HG03565 (cell line): ENCODE results near the gene SIRT3.
"Not testable (repeated sequence)": the region's sequence is repeated elsewhere in the genome, so short reads cannot be mapped to it uniquely, and the experiment has no call there.

ENCODE experiments used
- ATAC-seq: cut with Tn5 transposase; IDR thresholded peaks from one replicate; pipeline ENCODE4 v1.9.1; 2021; ENCODE audit warnings: mild to moderate bottlenecking, moderate library complexity; ENCODE audit not compliant: unreplicated experiment

The SIRT3 gene

DNA sequence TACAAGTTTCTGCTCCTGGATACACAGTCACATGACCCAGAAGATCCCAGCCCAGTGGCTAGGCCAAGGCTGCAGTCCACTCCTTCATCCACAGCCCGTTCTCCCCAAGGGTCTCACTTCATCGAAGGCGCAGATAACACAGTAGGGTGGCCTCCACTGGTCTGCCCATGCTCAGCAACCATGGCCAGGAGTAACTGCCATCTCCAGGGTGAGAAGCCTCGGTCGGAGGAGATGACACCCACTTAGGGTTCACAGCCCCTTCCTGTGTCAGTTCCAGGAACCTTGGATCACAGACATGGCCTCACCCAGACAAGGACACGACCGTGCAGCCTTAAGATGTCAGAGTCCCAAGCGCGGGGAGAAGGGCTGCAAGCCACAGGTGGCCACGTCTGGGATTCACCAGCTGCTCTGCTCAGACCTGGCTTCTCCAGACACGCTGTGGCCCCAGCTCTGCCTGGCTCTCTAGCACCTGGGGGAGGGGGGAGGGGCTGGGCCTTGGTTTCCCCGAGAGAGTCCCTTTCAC, 31.5 kb downstream of the SIRT3 start:
- no peak for ATAC-seq

DNA sequence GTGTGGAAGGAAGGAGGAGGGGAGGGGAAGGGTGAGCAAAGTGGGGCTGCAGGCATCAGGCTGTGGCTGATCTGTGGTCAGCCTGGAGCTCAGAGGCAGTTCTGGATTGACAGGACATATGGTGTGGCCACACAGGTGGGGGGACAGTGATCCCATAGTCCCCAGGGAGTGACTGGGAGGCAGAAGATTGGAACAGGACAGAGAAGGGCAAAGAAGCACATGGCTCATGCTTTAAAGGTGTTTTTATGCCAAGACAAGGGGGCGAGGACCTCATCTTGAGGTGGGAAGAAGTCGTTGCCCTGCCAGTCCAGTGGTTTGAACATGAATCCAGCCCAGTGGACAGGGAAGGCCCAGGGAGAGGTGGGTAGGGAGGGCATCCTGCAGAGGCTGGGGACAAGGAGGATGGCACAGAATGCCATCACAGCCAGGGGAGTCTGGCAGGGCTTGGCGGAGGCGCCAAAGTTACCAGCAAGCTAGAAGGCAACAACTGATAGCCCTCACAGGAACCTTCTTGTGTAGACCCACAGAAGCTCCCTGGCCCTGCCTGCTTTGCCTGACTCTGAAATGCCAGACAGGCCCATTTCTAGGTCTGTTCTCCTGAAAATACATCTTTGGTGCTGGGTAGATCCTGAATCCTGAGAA, 32.1 kb downstream of the SIRT3 start:
- no peak for ATAC-seq

DNA sequence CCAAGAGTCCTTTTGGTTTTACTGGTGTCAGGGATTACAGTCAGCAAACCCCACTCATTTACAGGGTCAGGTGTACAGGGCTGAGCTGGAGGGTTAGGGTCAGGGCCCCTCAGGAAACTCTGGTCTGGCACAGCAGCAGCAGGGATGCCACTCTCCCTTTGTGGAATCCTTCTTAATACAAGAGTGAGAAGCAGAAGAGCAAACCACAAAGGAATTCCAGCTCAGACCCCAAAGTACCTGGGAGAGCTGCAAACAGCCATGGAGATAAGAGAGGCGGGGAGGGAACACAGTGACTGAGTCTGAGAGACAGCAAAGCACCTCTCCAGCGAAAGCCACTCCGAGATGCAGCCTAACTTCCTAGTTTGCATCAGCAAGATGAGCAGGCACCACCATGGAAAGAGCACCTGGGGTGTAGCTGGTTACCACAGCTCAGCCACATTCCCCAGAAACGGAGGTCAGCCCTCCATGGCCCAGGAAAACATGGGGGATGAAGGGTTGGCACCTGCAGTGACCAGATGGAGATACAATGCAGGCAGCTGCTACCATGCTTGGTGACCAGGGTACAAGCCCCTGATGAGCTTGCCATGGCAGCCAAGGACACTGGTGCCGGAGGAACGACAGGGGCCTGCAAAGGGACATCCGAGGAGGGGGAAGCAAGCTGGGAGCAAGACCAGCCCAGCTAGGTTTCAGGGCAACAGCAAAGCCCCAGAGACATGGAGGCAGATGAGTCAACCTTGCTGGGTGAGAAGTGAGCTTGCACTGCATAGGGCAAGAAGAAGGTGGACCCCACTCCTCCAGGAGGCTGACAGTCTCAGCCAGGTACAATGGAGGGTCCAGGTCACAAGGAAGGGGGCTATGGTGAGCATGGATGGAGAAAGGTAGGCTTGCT, 32.8 kb downstream of the SIRT3 start:
- ATAC-seq: no peak

DNA sequence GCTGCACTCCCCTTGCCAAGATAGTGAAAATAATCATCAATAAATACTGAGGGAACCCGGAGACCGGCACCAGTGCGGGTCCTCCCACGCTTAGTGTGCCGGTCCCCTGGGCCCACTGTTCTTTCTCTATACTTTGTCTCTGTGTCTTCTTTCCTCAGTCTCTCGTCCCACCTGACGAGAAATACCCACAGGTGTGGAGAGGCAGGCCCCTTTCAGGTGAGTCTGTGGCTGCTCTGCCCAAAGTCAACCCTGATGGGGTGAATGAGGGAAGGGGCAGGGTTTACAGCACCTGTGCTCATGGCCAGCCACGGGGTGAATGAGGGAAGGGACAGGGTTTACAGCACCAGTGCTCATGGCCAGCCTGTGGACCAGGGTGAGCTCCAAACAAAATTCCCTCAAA, 33.7 kb downstream of the SIRT3 start:
- no peak for ATAC-seq

DNA sequence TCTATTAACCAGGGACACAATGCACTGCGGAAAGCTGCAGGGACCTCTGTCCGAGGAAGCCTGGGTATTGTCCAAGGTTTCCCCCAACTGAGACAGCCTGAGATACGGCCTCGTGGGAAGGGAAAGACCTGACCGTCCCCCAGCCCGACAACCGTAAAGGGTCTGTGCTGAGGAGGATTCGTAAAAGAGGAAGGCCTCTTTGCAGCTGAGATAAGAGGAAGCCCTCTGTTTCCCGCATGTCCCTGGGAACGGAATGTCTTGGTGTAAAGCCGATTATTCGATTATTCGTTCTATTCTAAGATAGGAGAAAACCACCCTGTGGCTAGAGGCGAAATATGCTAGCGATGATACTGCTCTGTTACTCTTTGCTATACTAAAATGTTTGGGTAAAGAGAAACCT, 34.2 kb downstream of the SIRT3 start:
- ATAC-seq: no peak

DNA sequence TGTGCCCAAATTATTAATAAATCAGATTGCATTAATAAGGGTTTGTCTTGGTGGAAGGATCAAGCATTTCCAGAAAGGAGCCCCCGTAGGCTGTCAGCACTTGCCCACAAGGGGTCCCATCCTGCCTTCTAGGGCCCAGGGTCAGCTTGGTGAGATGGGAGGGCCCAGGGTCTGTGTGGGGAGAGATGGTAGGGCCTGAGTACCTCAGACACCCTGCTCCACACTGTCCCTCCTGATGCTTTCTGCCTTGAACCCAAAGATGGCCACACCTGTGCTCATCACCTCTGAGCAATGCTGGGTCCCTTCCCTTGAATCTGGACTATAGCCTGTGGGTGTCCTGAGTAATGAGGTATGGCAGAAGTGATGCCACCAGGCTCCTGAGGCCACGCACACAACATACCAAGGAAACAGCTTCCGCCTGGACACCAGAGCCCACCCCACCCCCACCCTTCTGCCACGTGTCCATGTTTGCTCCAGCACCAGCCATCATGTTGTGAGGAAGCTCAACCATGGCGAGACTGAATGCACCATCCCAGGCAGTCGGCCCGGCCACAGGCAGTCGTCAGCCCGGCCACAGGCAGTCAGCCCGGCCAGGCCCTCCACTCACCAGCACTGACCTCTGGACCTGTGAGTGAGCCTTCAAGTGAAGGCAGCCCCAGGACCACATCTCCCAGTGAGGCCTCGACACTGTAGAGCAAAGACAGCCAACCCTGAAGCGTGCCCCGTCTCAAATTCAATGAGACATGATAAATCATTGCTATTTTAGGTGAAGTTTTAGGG, 35.7 kb downstream of the SIRT3 start:
- ATAC-seq: no peak

DNA sequence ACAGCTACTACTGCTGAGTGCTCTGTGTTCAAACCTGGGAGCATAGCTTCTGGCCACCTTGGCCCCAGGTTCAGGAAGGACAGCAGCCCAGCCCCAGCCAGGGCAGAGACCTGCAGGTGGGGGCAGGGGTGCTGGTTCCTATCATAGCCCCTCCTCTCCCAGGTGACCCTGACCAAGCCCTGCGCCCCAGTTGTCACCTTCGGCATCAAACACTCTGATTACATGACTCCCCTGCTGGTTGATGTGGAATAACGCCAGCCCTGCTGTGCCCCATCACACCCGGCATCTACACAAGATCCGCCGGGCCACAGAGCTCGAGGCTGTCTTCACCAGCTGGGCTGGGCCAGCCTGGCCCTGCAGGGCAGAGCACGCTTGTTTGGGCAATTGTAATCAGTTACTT, 36.4 kb downstream of the SIRT3 start:
- ATAC-seq: no peak

DNA sequence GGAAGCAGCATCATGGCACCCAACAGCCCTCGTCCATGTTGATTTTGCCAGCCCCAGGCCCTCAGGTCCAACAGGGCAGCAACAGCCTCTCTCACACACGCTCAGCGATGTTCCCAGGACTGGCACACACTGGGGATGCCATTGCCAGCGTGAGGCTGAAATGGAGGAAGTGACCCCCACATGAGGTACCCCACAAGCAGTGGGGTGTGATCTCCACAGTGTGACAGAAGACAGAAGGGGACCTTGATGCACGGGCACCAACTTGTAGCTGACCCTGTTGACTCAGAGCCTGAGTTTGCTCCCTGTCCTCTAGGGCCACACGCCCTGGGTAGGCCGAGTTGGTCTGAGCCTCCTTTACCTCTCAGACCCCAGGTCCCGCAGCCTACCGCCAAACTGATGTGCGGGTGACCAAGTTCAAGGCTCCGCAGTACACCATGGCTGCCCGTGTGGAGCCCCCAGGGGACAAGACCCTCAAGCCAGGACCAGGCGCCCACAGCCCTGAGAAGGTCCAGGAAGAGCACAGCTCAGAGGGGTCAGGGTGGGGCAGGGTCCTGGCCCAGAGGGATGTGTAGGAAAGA, 37.0 kb downstream of the SIRT3 start:
- ATAC-seq: no peak

DNA sequence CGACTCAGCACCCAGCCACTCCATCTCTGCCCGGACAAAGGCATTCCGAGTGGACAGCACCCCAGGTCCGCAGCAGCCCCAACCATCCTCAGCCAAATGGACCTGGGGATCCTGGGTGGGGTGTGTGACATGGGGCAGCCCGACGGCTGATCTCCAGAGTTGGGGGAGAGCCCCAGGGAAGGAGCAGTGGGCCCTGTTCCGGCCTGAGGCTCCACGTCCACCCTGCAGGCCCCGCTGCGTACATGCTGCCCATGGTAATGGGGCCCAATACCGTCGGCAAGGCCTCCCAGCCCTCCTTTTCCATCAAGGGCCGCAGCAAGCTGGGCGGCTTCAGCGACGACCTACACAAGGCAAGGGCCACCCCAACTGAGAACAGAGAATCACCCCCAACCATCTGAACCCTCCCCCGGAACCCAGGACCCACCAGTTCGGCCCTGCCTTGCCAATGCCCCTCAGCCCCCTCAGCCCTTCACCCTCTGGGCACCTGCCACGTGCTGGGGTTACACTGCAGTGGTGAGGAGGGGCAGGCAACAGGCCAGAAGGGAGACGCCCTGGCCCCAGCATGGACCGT, 37.8 kb downstream of the SIRT3 start:
- ATAC-seq: no peak

DNA sequence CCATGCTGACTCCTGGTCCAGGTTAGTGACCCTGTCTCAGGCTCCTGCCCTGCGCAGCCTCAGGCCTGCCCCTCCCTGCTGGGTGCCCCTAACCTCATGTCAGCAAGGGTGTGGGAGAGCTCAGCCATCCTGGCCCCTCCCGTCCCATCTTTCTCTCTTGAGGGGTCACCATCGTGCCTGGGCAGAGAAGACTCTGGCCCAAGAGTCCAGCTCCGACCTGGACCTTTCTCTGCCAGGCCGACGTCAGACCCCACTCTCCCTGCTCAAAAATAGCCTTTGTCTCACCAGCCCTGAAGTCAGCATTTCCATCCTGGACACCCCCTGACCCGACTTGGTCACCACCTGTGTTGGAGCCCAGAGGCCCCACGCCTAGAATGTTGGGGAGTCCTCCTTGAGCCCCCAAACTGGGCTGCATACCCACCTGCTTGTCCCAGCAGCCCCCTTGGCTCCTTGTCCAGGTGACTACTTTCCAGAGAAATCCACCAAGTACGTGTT, 38.4 kb downstream of the SIRT3 start:
- no peak for ATAC-seq

DNA sequence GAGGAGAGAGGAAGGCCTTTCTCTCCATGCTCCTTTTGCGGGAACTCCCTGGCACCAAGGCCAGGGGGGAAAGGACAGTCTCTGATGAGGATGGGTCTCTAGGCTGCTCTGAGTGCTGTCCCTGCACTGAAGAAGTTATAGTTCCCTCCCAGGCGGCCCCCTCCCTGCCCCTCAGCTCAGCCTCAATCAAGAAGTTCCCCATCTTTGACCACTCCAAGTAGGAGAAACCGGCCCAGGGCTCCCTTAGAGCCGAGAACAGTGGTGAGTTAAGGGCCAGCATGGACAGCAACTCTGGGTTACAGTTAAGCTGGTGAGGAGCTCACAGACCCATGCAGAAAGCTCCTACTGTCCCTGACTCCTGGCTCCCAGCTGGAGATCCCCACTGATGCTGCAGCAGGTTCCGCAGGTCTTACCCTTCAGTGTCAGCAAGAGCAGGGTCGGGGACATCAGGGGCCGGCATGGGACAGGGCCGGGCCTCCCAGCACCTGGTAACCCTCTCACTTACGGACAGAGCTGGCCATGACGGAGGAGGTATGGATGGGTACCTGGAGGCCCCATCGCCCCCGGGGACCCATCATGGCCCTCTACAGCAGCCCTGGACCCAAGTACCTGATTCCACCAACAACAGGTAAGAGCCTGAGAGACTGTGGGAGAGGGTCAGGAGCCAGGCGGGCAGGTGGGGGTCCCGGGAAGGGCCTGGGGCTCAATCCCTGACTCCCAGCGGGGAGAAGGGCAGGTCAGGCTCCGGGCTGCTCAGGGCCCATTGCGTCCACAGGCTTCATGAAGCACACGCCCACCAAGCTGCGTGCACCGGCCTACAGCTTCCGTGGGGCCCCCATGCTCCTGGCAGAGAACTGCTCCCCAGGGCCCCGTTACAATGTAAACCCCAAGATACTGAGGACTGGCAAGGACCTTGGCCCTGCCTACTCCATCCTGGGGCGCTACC, 39.1 kb downstream of the SIRT3 start:
- no peak for ATAC-seq

DNA sequence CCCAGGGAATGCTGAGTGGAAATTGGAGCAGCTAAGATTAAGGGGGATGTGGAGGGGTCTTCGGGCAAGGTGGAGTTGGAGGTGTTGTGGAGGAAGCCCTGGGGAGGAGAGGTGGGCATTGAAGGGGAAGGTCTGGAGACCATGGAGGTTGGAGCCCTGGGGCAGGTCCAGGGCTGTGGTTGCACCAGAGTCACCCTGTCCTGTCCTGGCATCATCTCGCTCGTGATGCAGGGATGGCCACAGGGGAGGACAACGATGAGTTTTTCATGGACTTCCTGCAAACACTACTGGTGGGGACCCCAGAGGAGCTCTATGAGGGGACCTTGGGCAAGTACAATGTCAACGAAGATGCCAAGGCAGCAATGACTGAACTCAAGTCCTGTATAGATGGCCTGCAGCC, 42.7 kb downstream of the SIRT3 start:
- not testable (repeated sequence) for ATAC-seq

DNA sequence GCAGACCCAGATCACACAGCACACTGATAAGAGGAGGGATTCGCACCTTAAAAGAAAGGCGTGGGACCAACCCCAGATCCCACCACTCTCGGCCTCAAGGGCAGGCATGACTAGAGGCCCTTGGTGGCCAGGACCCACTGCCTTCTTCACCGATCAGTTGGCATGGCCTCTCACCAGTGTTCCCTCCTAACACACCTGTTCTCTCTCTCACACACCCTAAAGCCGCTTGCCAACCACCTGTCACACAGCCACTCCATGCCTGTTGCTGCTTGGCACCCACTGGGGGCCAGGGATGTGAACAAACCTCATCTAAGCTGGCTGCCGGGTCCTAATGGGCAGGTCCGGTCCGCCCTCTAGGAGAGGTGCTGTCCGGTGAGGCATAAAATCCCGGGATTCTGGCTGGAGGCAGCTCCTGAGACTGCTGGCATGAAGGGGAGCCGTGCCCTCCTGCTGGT, 43.4 kb downstream of the SIRT3 start, which contains the start of gene SCGB1C1:
TSS of gene SCGB1C1 (plus strand) at position 405 of the 455 bp plus-strand sequence. CDS start at position 427, 22 bp downstream.
- not testable (repeated sequence) for ATAC-seq

DNA sequence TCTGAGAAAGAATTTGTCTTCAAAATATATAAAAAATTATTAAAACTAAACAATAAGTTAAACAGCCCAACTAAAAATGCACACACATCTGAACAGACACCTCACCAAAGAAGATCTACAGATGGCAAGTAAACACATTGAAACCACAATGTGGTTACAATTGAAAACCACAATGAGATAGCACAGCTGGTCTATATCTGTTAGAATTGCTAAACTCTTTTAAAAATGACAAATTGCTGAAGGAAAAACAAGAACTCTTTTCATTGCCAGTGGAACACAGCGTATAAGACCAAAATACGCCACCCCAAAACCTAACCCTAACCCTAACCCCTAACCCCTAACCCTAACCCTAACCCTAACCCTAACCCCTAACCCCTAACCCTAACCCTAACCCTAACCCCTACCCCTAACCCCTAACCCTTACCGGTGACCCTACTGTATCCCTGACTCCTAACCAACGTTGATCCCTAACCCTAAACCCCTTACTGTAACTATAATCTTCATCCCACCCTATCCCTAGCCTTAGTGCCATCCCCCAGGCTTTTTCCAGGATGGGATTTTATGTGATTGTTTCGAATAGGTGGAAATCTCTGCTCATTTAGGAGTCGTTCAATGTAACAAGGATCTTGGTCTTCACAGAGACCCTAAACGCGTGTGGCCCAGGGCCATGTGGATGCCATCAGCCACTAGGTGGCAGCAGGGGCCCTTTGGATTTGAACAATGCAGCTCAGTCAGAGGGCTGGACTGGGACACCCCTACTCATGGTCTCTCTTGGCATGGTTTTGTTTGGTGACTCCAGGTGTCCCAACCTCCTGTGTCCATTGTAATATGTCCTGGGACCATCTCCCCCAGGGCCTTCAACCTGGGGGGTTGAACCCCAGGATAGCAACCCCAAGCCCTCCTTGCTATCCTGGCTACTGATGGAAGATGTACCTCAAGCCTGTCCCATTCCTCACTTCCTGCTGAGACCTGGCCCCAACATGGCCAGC, 44.4 kb downstream of the SIRT3 start:
- not testable (repeated sequence) for ATAC-seq

DNA sequence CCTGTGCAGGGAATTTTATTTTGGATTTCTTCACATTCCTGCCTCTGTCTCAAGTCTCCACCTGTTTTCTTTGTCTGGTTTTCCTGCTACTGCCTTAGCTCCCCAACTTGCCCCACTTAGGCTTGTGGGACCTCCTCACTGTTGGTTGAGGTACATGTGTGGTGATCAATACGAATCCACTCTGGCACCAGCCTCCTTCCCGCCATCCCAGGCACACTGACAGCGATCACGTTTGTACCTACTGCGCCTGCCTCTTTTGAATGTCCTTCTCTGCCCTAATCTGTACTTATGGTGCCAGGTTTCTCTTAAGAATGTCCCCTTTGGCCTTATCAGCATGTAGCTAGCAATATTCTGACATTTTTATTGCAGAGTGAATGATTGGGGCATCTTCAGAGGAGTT, 45.6 kb downstream of the SIRT3 start:
- ATAC-seq: not testable (repeated sequence)

DNA sequence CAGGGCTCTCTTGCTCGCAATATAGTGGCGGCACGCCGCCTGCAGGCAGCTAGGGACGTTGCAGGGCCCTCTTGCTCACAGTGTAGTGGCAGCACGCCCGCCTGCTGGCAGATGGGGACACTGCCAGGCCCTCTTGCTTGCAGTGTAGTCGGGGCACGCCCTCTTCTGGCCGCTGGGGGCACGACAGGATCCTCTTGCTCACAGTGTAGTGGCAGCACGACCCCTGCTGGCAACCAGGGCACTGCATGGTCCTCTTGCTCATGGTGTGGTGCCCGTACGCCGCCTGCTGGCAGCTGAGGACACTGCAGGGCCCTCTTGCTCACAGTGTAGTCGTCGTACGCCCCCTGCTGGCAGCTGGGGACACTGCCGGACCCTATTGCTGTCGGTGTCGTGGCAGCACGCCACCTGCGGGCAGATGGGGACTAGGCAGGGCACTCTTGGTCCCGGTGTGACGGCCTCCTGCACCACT, 46.3 kb downstream of the SIRT3 start:
- peak; percentile 70 for ATAC-seq

DNA sequence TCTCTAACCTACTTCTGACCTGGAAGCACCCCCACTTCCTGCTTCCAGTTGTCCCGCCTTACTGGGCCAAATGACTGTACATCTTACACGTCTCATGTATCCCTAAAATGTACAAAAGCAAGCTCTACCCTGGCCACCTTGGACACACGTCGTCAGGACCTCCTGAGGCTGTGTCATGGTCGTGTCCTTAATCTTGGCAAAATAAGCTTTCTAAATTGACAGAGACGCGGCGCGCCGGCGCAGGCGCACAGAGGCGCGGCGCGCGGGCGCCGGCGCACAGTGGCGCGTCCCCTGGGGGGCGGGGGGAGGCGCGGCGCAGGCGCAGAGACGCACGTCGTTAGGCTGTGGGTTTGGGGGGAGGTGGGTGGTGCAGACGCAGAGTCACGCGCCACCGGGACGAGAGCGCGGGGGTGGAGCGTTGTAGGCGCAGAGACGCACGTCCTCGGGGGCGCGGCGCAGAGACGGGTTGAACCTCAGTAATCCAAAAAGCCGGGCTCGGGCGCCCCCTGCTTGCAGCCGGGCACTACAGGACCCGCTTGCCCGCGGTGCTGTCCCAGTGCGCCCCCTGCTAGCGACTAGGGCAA, 46.9 kb downstream of the SIRT3 start:
- not testable (repeated sequence) for ATAC-seq
